Sigmoid colon (tissue), 7 donors: ENCODE measurements around the gene KLHL8. TPM values are rescaled to one million over a fixed set of nuclear protein-coding genes. Genes with fewer than 3 reads are reported as not detected.

Source experiments
- DNase-seq: peaks from one replicate; pipeline ENCODE4 v3.0.0-alpha.2; 2019
- H3K27ac ChIP-seq, 4 donors: fragments of 200-600 bp; sonication (generic); one replicate each; pipeline ENCODE4 v1.5.1; 2016 to 2019; ENCODE audit warnings: mild to moderate bottlenecking in 1 of 4
- H3K27me3 ChIP-seq, 3 donors: fragments of 200-600 bp; sonication (generic); one replicate each; pipeline ENCODE4 v1.5.1; 2019; ENCODE audit warnings: mild to moderate bottlenecking in 1 of 3
- H3K36me3 ChIP-seq, 4 donors: fragments of 200-600 bp; sonication (generic); one replicate each; pipeline ENCODE4 v1.5.1; 2016 to 2019
- H3K4me1 ChIP-seq, 4 donors: fragments of 200-600 bp; sonication (generic); one replicate each; pipeline ENCODE4 v1.5.1; 2017 to 2019
- H3K4me3 ChIP-seq, 4 donors: fragments of 200-600 bp; sonication (generic); one replicate each; pipeline ENCODE4 v1.5.1; 2017 to 2019; ENCODE audit warnings: mild to moderate bottlenecking in 2 of 4, moderate library complexity in 1 of 4
- H3K9me3 ChIP-seq, 4 donors: fragments of 200-600 bp in 3 of 4; sonication (generic) in 3 of 4; one replicate each; pipeline versions ENCODE4 v1.5.1 to v1.6.1; 2013 to 2019
- CTCF ChIP-seq, 4 experiments: fragments of 450-650 bp in 3 of 4; fragments of 200-600 bp in 1 of 4; IDR thresholded peaks; one replicate each; pipeline ENCODE4 v1.5.1; 2016 to 2019; ENCODE audit warnings: antibody characterized with exemption in 4 of 4, mild to moderate bottlenecking in 3 of 4, moderate library complexity in 2 of 4
- EP300 ChIP-seq, 4 donors: sonication (generic); formaldehyde crosslinking; IDR thresholded peaks; one replicate each; pipeline ENCODE4 v1.6.1; 2017; ENCODE audit warnings: antibody characterized with exemption in 4 of 4
- POLR2A ChIP-seq, 2 donors: fragments of 450-650 bp; IDR thresholded peaks; one replicate each; pipeline ENCODE4 v1.6.1; 2016; ENCODE audit warnings: antibody characterized with exemption in 2 of 2, mild to moderate bottlenecking in 2 of 2, moderate library complexity in 2 of 2
- POLR2AphosphoS5 ChIP-seq, 4 donors: sonication (generic); formaldehyde crosslinking; IDR thresholded peaks; one replicate each; pipeline ENCODE4 v1.6.1; 2017; ENCODE audit warnings: antibody characterized with exemption in 4 of 4
- WGBS, 2 donors: extraction: QIAGEN DNeasy Blood & Tissue Kit; methylation state at CpG; one replicate each; pipeline ENCODE4 v1.1.7; 2013; 5-methylcytosine and 5-hydroxymethylcytosine counted together
- intact Hi-C: fragments of 100-400 bp; cut with DNase I; formaldehyde crosslinking; loops from one replicate; pipeline ENCODE4 v1.15.1; 2023
- polyA plus RNA-seq, 3 donors: library from polyadenylated mRNA; stranded (reverse); fragments of 200-250 nt; gene quantifications; one replicate each; pipeline ENCODE4 v1.2.3, GENCODE V29; 2013
- total RNA-seq, 4 donors: library from RNA; depleted of rRNA; stranded (reverse); fragments of >200 nt; gene quantifications; one replicate each; pipeline ENCODE4 v1.1.0, GENCODE V29; 2016
- donor health status: healthy with polysubstance abuse.
- donor health status: Bipolar disorder and iron deficiency.
- donor health status: healthy.

Gene KLHL8
- total and polyA plus RNA-seq, 7 donors: 6.4 to 21.4 (median 9.6) TPM

GRCh38 chr4:87251106-87251505 is 30.7 kb upstream of the KLHL8 start:
- intact Hi-C loops: no loop called here
- Histone ChIP-seq H3K4me3 (no peak overlapping the region), H3K27ac (no peak overlapping the region), H3K36me3 (no peaks in the 10 kb centered on the region), H3K27me3 (no peaks in the 10 kb centered on the region), H3K9me3 (no peaks in the 10 kb centered on the region), H3K4me1 (no peaks in the 10 kb centered on the region)
- DNase-seq: no peak
- no peak for TF ChIP-seq EP300 (IDR thresholded peaks at IDR 0.05)
- no peak for TF ChIP-seq CTCF (IDR thresholded peaks at IDR 0.05)
- TF ChIP-seq POLR2A (IDR thresholded peaks at IDR 0.05): no peak
- TF ChIP-seq POLR2AphosphoS5 (IDR thresholded peaks at IDR 0.05): no peak
- WGBS, 2 donors: 28 to 67% methylated on average over 6 of the region's 6 CpGs

GRCh38 chr4:87250294-87250693 is 29.9 kb upstream of the KLHL8 start:
- 58 to 89% methylated on average over 5 of the region's 5 CpGs for WGBS, 2 donors
- Histone ChIP-seq H3K4me3 (no peak overlapping the region), H3K4me1 (no peaks in the 10 kb centered on the region), H3K36me3 (no peaks in the 10 kb centered on the region), H3K9me3 (no peaks in the 10 kb centered on the region), H3K27ac (no peak overlapping the region), H3K27me3 (no peaks in the 10 kb centered on the region)
- intact Hi-C loops: no loop called here
- no peak for TF ChIP-seq CTCF (IDR thresholded peaks at IDR 0.05)
- TF ChIP-seq EP300 (IDR thresholded peaks at IDR 0.05): no peak
- TF ChIP-seq POLR2A (IDR thresholded peaks at IDR 0.05): no peak
- TF ChIP-seq POLR2AphosphoS5 (IDR thresholded peaks at IDR 0.05): no peak
- no peak for DNase-seq

GRCh38 chr4:87249332-87250019 is 29.1 kb upstream of the KLHL8 start:
- Histone ChIP-seq H3K27me3 (no peaks in the 10 kb centered on the region), H3K4me3 (no peak overlapping the region), H3K4me1 (no peaks in the 10 kb centered on the region), H3K27ac (no peak overlapping the region), H3K36me3 (no peaks in the 10 kb centered on the region), H3K9me3 (no peaks in the 10 kb centered on the region)
- intact Hi-C loops: no loop called here
- no peak for TF ChIP-seq POLR2AphosphoS5 (IDR thresholded peaks at IDR 0.05)
- TF ChIP-seq EP300 (IDR thresholded peaks at IDR 0.05): no peak
- no peak for TF ChIP-seq CTCF (IDR thresholded peaks at IDR 0.05)
- 10 to 58% methylated on average over 2 of the region's 2 CpGs for WGBS, 2 donors
- no peak for DNase-seq

- Histone ChIP-seq H3K27ac (no peak overlapping the region), H3K36me3 (no peaks in the 10 kb centered on the region), H3K27me3 (no peaks in the 10 kb centered on the region), H3K4me1 (peaks cover 0 to 16% (median 0%) of the 10 kb centered on the region in 4 donors), H3K9me3 (peaks cover 0 to 10% (median 4%) of the 10 kb centered on the region in 4 donors), H3K4me3 (no peak overlapping the region)
- WGBS, 2 donors: 83 to 90% methylated on average over 2 of the region's 2 CpGs
- no peak for DNase-seq
- intact Hi-C loops: no loop called here
- TF ChIP-seq POLR2A (IDR thresholded peaks at IDR 0.05): no peak
- TF ChIP-seq POLR2AphosphoS5 (IDR thresholded peaks at IDR 0.05): no peak
- no peak for TF ChIP-seq EP300 (IDR thresholded peaks at IDR 0.05)
- TF ChIP-seq CTCF (IDR thresholded peaks at IDR 0.05): no peak
Measured at GRCh38 chr4:87243426-87244053, 23.1 kb upstream of the KLHL8 start.
